Astrocyte of the cerebellum (primary cell): ENCODE data around the gene LIN37.
A peak's percentile ranks its signal among the peaks of the same experiment; 100 is the strongest.

Experiments used
- DNase-seq: peaks from one replicate; pipeline ENCODE4 v3.0.0-alpha.2; 2011; ENCODE audit warnings: low read depth
- H3K4me3 ChIP-seq: 2 replicates; pipeline ENCODE4 v1.5.1; 2011; ENCODE audit warnings: mild to moderate bottlenecking, low read depth, low read length, moderate library complexity
- CTCF ChIP-seq: IDR thresholded peaks from 2 replicates; pipeline ENCODE4 v1.5.1; 2012; ENCODE audit warnings: low read length, low read depth, moderate library complexity, mild to moderate bottlenecking; ENCODE audit errors: missing control alignments
- in situ Hi-C: cut with HindIII; loops from 2 replicates; pipeline ENCODE4 v1.10.0; 2017; ENCODE audit warnings: low sequenced_read_pairs

The LIN37 gene

GRCh38 chr19:35752746-35753350 lies 4.5 kb downstream of the LIN37 start:
- no peak for TF ChIP-seq CTCF
- H3K4me3 ChIP-seq, result no peak overlapping the region
- in situ Hi-C loops, result no loop called here
- DNase-seq, result no peak

GRCh38 chr19:35753634-35754369 lies 5.4 kb downstream of the LIN37 start:
- TF ChIP-seq CTCF, result no peak
- in situ Hi-C loops, result no loop called here
- H3K4me3 ChIP-seq, result no peak overlapping the region
- no peak for DNase-seq

GRCh38 chr19:35754370-35755130 lies 6.2 kb downstream of the LIN37 start:
- H3K4me3 ChIP-seq, result no peak overlapping the region
- no peak for TF ChIP-seq CTCF

GRCh38 chr19:35755131-35755549 lies 6.8 kb downstream of the LIN37 start:
- no peak overlapping the region for H3K4me3 ChIP-seq
- TF ChIP-seq CTCF, result no peak
- in situ Hi-C loops, result no loop called here
- DNase-seq, result no peak

More at GRCh38 chr19:35754370-35755130, 6.2 kb downstream of the LIN37 start:
- no peak for DNase-seq
- in situ Hi-C loops, result no loop called here

- DNase-seq, result no peak
- TF ChIP-seq CTCF, result no peak
- peak overlapping the region; percentile 94 for H3K4me3 ChIP-seq
- in situ Hi-C loops, result no loop called here
These were observed 7.4 kb downstream of the LIN37 start for GRCh38 chr19:35755550-35756376.
